ENCODE measurements around the gene IGSF23. TPM values are rescaled to one million over a fixed set of nuclear protein-coding genes. Genes with fewer than 3 reads are reported as not detected.
"Not testable (repeated sequence)": the region's sequence is repeated elsewhere in the genome, so short reads cannot be mapped to it uniquely, and the experiment has no call there.

The IGSF23 gene
- total RNA-seq, 1 experiment from 2014 or later = not detected

GRCh38 chr19:44624840-44625354, 11.5 kb downstream of the IGSF23 start:
- BruUV-seq (replicated peaks) = no TSS peak
- intact Hi-C loops (cut with micrococcal nuclease; ENCODE audit: unreplicated experiment) = no loop called here
- no peaks in the 10 kb centered on the region for H3K27me3 ChIP-seq (replicated peaks; ENCODE audit: insufficient read depth, low read depth, low read length, poor library complexity)
- ChIA-PET POLR2A (ENCODE audit: low non-redundant PET) (no interaction called here), CTCF (no interaction called here)
- no peaks in the 10 kb centered on the region for H3K36me3 ChIP-seq (ENCODE audit: insufficient read depth, low read length, poor library complexity, severe bottlenecking)
- no peaks in the 10 kb centered on the region for H3K9me3 ChIP-seq (ENCODE audit: low read depth, low read length, poor library complexity, severe bottlenecking)
- no peaks in the 10 kb centered on the region for H3K4me1 ChIP-seq (ENCODE audit: insufficient read depth, low read length, poor library complexity, severe bottlenecking)
- no peak overlapping the region for H3K27ac ChIP-seq (ENCODE audit: low read depth, low read length, poor library complexity, severe bottlenecking)
- TF ChIP-seq CTCF (conservative IDR thresholded peaks at IDR 0.05; ENCODE audit: low read depth, low read length) (no peak), EZH2 (IDR thresholded peaks at IDR 0.05; ENCODE audit: borderline replicate concordance, low read depth, low read length, poor library complexity, severe bottlenecking) (no peak)
- no peak overlapping the region for H3K4me3 ChIP-seq (ENCODE audit: low read depth, low read length, poor library complexity, severe bottlenecking)
- DNase-seq (ENCODE audit: low spot score) = no peak

- H3K4me3 ChIP-seq (ENCODE audit: low read depth, low read length, poor library complexity, severe bottlenecking); BruUV-seq (replicated peaks); H3K27me3 ChIP-seq (replicated peaks; ENCODE audit: insufficient read depth, low read depth, low read length, poor library complexity); H3K36me3 ChIP-seq (ENCODE audit: insufficient read depth, low read length, poor library complexity, severe bottlenecking); intact Hi-C loops (cut with micrococcal nuclease; ENCODE audit: unreplicated experiment); H3K4me1 ChIP-seq (ENCODE audit: insufficient read depth, low read length, poor library complexity, severe bottlenecking); H3K9me3 ChIP-seq (ENCODE audit: low read depth, low read length, poor library complexity, severe bottlenecking); H3K27ac ChIP-seq (ENCODE audit: low read depth, low read length, poor library complexity, severe bottlenecking); POLR2A ChIA-PET (ENCODE audit: low non-redundant PET); DNase-seq (ENCODE audit: low spot score); CTCF ChIA-PET: not testable (repeated sequence)
These were observed 12.3 kb downstream of the IGSF23 start for GRCh38 chr19:44625637-44626036.

GRCh38 chr19:44626048-44626624, 12.8 kb downstream of the IGSF23 start:
- no peak overlapping the region for H3K27ac ChIP-seq (ENCODE audit: low read depth, low read length, poor library complexity, severe bottlenecking)
- H3K27me3 ChIP-seq (replicated peaks; ENCODE audit: insufficient read depth, low read depth, low read length, poor library complexity) = no peaks in the 10 kb centered on the region
- BruUV-seq (replicated peaks) = no TSS peak
- H3K4me1 ChIP-seq (ENCODE audit: insufficient read depth, low read length, poor library complexity, severe bottlenecking) = no peaks in the 10 kb centered on the region
- ChIA-PET POLR2A (ENCODE audit: low non-redundant PET) (no interaction called here), CTCF (no interaction called here)
- DNase-seq (ENCODE audit: low spot score) = no peak
- H3K9me3 ChIP-seq (ENCODE audit: low read depth, low read length, poor library complexity, severe bottlenecking) = no peaks in the 10 kb centered on the region
- no peak for TF ChIP-seq CTCF (conservative IDR thresholded peaks at IDR 0.05; ENCODE audit: low read depth, low read length)
- no peak for TF ChIP-seq EZH2 (IDR thresholded peaks at IDR 0.05; ENCODE audit: borderline replicate concordance, low read depth, low read length, poor library complexity, severe bottlenecking)
- no peaks in the 10 kb centered on the region for H3K36me3 ChIP-seq (ENCODE audit: insufficient read depth, low read length, poor library complexity, severe bottlenecking)
- intact Hi-C loops (cut with micrococcal nuclease; ENCODE audit: unreplicated experiment) = no loop called here
- no peak overlapping the region for H3K4me3 ChIP-seq (ENCODE audit: low read depth, low read length, poor library complexity, severe bottlenecking)

- no TSS peak for BruUV-seq (replicated peaks)
- CTCF ChIA-PET = no interaction called here
- Histone ChIP-seq H3K36me3 (ENCODE audit: insufficient read depth, low read length, poor library complexity, severe bottlenecking) (no peaks in the 10 kb centered on the region), H3K9me3 (ENCODE audit: low read depth, low read length, poor library complexity, severe bottlenecking) (no peaks in the 10 kb centered on the region), H3K27me3 (replicated peaks; ENCODE audit: insufficient read depth, low read depth, low read length, poor library complexity) (no peaks in the 10 kb centered on the region), H3K4me1 (ENCODE audit: insufficient read depth, low read length, poor library complexity, severe bottlenecking) (no peaks in the 10 kb centered on the region), H3K4me3 (ENCODE audit: low read depth, low read length, poor library complexity, severe bottlenecking) (no peak overlapping the region), H3K27ac (ENCODE audit: low read depth, low read length, poor library complexity, severe bottlenecking) (no peak overlapping the region)
- intact Hi-C loops (cut with micrococcal nuclease; ENCODE audit: unreplicated experiment) = no loop called here
- no peak for DNase-seq (ENCODE audit: low spot score)
- POLR2A ChIA-PET (ENCODE audit: low non-redundant PET) = no interaction called here
- TF ChIP-seq CTCF (conservative IDR thresholded peaks at IDR 0.05; ENCODE audit: low read depth, low read length) = no peak
- TF ChIP-seq EZH2 (IDR thresholded peaks at IDR 0.05; ENCODE audit: borderline replicate concordance, low read depth, low read length, poor library complexity, severe bottlenecking) = no peak
These were observed 14.3 kb downstream of the IGSF23 start for GRCh38 chr19:44627631-44628030.
